Activated CD8-positive, alpha-beta T cell treated with anti-CD3 and anti-CD28 coated beads, Interleukin-2, amount 10 ng/mL, durations not matched to agents 7 days and 5 days (primary cell): Measurements from ENCODE around the gene MMP26. TPM values are rescaled to one million over a fixed set of nuclear protein-coding genes. Genes with fewer than 3 reads are reported as not detected.

ENCODE experiments used
- ATAC-seq: fragments of 150-1000 bp; cut with Tn5 transposase; one replicate; pipeline ENCODE4 v1.10.0; 2021; ENCODE audit warnings: moderate library complexity
- CTCF ChIA-PET: fragments of 350-600 bp; sonication (Branson Sonifier 250); formaldehyde crosslinking; loops from one replicate; lab custom pipeline; 2021; ENCODE audit warnings: antibody characterized with exemption; lab: Charles Lee
- POLR2A ChIA-PET: fragments of 350-600 bp; sonication (Branson Sonifier 250); formaldehyde crosslinking; loops from one replicate; lab custom pipeline; 2021; ENCODE audit warnings: antibody characterized with exemption; lab: Charles Lee
- DNase-seq: peaks from one replicate; pipeline ENCODE4 v3.0.0-alpha.2; 2020
- H3K27ac Mint-ChIP-seq: one replicate; pipeline ENCODE4 v1.8.0; 2021; ENCODE audit warnings: mild to moderate bottlenecking, mixed read lengths
- H3K27me3 Mint-ChIP-seq: one replicate; pipeline ENCODE4 v1.8.0; 2021; ENCODE audit warnings: low read depth, mixed read lengths
- H3K36me3 Mint-ChIP-seq: one replicate; pipeline ENCODE4 v1.8.0; 2021; ENCODE audit warnings: low read depth, mixed read lengths
- H3K4me1 Mint-ChIP-seq: one replicate; pipeline ENCODE4 v1.8.0; 2021; ENCODE audit warnings: low read depth, mixed read lengths
- H3K4me3 Mint-ChIP-seq: one replicate; pipeline ENCODE4 v1.8.0; 2021; ENCODE audit warnings: mild to moderate bottlenecking, mixed read lengths
- H3K9me3 Mint-ChIP-seq: one replicate; pipeline ENCODE4 v1.8.0; 2022; ENCODE audit warnings: mixed read lengths; ENCODE audit not compliant: insufficient read depth
- total RNA-seq, 2 experiments: library from RNA; stranded (reverse); gene quantifications; one replicate each; pipeline ENCODE4 v1.2.3, GENCODE V29; 2021

MMP26 gene
- total RNA-seq, 2 experiments from 2014 or later: not detected

DNA sequence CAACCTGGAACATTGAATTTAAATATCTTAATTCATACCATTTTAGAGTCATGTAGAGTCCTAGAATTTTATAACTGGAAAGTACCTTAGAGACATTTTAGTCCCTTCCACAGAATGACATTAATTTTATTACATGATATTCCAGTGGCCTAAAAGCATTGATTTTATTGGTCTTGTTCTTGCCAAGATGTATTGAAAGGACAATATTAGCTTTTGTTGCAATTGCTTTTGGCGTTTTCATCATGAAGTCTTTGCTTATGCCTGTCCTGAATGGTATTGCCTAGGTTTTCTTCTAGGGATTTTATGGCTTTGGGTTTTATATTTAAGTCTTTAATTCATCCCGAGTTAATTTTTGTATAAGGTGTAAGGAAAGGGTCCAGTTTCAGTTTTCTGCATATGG lies 36.2 kb downstream of the MMP26 start:
- DNase-seq: no peak
- POLR2A ChIA-PET: no interaction called here
- no peak overlapping the region for H3K27ac Mint-ChIP-seq

DNA sequence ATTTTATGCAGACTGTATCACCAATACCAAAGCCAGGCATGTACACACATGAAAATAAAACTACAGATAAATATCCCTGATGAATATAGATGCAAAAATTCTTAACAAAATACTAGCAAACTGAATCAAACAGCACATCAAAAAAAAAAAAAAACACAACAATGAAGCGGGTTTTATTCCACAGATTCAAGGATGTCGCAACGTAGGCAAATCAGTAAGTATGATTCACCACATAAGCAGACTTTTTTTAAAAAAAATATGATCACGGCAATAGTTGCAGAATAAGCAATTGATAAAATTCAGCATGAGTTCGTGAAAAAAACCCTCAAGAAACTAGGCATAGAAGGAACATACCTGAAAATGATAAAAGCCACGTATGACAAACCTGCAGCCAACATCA lies 43.9 kb downstream of the MMP26 start:
- no peak overlapping the region for H3K27ac Mint-ChIP-seq
- H3K4me3 Mint-ChIP-seq: no peak overlapping the region
- DNase-seq: no peak
- no peak for ATAC-seq
- H3K9me3 Mint-ChIP-seq: no peaks in the 10 kb centered on the region
- CTCF ChIA-PET: no interaction called here
- H3K36me3 Mint-ChIP-seq: no peaks in the 10 kb centered on the region
- POLR2A ChIA-PET: no interaction called here
- peaks cover 9% of the 10 kb centered on the region for H3K27me3 Mint-ChIP-seq
- H3K4me1 Mint-ChIP-seq: no peaks in the 10 kb centered on the region

More for the DNA sequence above, 36.2 kb downstream of the MMP26 start:
- H3K4me1 Mint-ChIP-seq: no peaks in the 10 kb centered on the region
- no peak overlapping the region for H3K4me3 Mint-ChIP-seq
- H3K27me3 Mint-ChIP-seq: no peaks in the 10 kb centered on the region
- no peaks in the 10 kb centered on the region for H3K9me3 Mint-ChIP-seq
- ATAC-seq: no peak
- no peaks in the 10 kb centered on the region for H3K36me3 Mint-ChIP-seq
- CTCF ChIA-PET: no interaction called here

DNA sequence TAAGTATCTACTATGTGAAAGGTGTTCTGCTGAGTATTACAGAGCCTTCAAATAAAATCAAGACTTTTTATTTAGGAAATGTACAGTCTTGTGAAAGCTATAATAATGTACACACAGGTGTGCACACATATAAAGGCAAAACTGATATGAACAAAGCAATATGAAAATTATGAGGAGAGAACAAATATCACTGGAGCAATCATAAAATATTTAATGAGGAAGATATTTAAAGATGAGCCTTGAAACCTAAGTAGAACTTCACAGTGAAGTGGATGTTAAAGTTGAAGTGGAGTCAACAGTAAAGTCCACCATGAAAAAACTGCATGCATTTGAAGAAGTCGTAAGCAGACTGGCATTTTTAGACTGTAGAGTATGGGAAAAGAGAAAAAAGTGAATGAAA lies 46.6 kb downstream of the MMP26 start:
- H3K36me3 Mint-ChIP-seq: no peaks in the 10 kb centered on the region
- POLR2A ChIA-PET: no interaction called here
- DNase-seq: no peak
- peaks cover 9% of the 10 kb centered on the region for H3K27me3 Mint-ChIP-seq
- H3K27ac Mint-ChIP-seq: no peak overlapping the region
- no peak for ATAC-seq
- CTCF ChIA-PET: no interaction called here
- H3K4me1 Mint-ChIP-seq: no peaks in the 10 kb centered on the region
- no peaks in the 10 kb centered on the region for H3K9me3 Mint-ChIP-seq
- no peak overlapping the region for H3K4me3 Mint-ChIP-seq

Other genes with a start within 250 kb of the MMP26 start
- gene OR52K1, start 222.1 kb upstream of the MMP26 start, total RNA-seq: not detected
- not detected for gene OR52M1, start 159.6 kb upstream of the MMP26 start, total RNA-seq
- not detected for gene OR52I2, start 123.0 kb upstream of the MMP26 start, total RNA-seq
- not detected for gene OR52I1, start 110.7 kb upstream of the MMP26 start, total RNA-seq
- gene TRIM68, start 96.6 kb upstream of the MMP26 start, total RNA-seq: 10 to 100 TPM; 10.8 to 12.3 TPM
- not detected for gene OR51D1, start 67.3 kb upstream of the MMP26 start, total RNA-seq
- gene OR51E1, start 60.8 kb upstream of the MMP26 start, total RNA-seq: not detected
- not detected for gene OR51E2, start 6.9 kb upstream of the MMP26 start, total RNA-seq
- not detected for gene OR51F1, start 65.2 kb downstream of the MMP26 start, total RNA-seq
- gene OR52R1, start 99.6 kb downstream of the MMP26 start, total RNA-seq: not detected
- not detected for gene OR51F2, start 116.5 kb downstream of the MMP26 start, total RNA-seq
- not detected for gene OR51S1, start 144.4 kb downstream of the MMP26 start, total RNA-seq
- gene OR51T1, start 177.1 kb downstream of the MMP26 start, total RNA-seq: not detected
- gene OR51A7, start 199.0 kb downstream of the MMP26 start, total RNA-seq: not detected
- not detected for gene OR51G2, start 214.6 kb downstream of the MMP26 start, total RNA-seq
- not detected for gene OR51G1, start 219.6 kb downstream of the MMP26 start, total RNA-seq
- gene OR51A4, start 242.8 kb downstream of the MMP26 start, total RNA-seq: not detected